ENCODE data around the gene B3GALNT1.
"Not testable (repeated sequence)": the region's sequence is repeated elsewhere in the genome, so short reads cannot be mapped to it uniquely, and the experiment has no call there.

The B3GALNT1 gene

DNA sequence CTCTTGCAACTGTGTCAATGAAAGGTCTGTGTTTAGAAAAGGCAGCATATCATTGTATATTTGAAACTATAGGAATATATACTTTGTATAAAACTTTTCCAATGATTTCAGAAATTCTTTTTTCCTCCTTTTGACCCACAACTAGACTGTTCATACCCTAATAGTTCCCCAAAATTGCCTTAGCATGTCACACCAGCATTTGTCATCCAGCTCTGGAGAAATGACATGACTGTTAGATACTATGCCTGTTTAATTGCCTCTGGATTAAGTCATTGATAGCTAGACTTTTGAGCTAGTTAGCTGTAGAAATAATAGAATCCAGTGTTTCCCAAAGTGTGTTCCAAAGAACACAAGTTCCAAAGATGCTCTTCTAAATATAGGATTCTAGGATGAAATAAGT, 32.4 kb downstream of the B3GALNT1 start:
- no peak for DNase-seq

DNA sequence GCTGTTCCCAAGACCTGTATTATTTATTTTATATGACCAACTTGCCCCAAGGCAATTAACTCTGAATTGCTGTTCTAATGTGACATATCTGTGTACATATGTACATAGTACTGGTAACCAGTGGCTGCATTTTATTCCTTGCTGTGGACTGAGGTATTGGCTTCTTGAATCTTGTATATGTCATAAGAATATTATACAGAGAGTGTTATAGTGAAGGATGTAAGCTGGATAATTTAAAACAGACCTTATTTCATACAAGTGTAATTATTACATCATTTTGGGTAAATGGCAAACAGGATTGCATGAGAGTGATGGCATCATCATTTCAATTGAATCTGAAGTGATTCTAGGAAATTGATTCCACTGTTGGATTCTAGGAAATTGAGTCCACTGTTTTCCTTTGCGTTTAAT, 32.9 kb downstream of the B3GALNT1 start:
- no peak for DNase-seq

- DNase-seq: no peak
Measured at GRCh38 chr3:161070980-161071663, 34.0 kb downstream of the B3GALNT1 start.

DNA sequence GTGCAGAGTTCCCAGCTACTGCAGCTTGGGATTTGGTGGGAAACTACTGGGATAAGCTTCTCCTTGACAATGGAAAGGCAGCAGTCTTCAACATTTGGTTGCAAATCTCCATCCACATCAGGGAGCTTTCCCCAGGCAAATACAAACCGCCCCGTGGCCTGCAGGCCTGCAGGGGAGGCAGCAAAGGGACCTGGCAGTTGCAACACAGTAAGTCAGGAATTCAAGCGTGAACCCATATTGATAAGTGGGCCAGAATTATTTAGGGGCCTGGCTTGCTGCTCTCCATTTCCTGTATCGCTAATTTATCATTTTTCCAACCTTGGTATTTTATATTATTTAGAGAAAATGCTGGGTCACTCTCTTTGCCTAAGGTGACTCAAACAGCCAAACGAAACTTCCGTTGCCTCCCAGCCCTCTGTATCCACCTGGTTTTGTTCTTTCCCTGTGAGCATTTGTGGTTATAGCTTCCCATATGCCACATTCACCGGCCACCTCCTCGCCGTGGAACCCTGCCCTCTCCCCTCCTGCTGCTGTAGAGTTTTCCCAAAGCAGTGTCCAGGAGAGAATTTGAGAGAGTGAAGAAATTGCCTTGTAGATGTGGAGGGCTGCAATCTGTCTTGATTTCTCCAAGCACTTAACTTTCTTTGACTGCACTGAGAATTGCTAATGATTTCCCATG, 34.8 kb downstream of the B3GALNT1 start:
- DNase-seq: no peak

DNA sequence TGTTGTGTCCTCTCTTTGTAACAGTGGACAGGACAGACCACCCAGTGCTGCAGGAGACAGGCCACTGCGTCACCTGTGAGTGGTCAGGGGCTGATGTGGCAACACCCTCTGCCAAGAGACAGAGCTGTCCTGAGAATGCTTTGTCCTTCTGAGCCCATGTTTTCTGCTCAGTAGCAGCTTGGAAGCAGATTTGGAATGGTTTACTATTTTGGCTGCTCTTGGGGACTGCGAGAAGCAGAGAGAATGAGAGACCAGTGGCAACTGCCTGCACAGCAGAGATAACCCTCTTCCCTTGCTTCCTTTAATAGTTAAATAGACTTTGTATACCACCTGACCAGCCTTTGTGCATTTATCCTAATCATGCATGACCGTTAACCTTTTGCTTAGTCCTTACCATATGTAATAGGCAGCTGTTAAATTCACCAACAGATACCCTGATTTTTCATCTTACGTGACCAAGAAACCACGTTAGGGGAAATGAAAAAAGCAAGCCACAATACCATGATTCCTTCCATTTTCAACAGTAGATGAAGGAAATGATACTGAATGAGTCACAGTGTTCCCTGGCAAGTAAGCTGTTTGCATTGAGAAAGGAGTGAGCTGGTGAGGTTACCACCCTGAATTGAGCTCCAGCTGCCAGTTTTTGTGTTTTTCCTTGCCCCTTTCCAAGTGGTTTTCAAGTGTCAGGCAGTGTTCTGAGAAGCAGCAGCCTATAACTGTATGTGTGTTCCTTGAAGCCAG, 35.5 kb downstream of the B3GALNT1 start:
- no peak for DNase-seq

DNA sequence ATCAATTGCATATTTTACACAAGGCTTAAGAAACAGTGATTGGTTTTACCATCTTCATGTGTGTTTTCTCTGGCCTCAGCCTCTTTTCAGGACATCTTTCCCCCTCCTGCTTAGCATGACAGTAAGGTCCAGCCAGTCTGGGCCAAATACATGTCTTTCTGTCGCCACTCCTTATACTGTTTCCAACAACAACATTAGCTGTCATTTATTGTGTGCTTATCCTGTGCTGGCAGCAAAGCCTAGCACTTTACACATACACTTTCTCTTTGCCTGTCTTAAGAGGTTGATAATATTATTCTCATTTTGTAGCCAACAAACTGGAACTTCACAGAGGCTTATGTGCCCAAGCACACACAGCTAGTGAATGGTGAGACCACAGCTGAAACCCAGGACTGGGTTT, 37.8 kb downstream of the B3GALNT1 start:
- DNase-seq: no peak

GRCh38 chr3:161066930-161067329, 38.2 kb downstream of the B3GALNT1 start:
- DNase-seq: no peak

DNA sequence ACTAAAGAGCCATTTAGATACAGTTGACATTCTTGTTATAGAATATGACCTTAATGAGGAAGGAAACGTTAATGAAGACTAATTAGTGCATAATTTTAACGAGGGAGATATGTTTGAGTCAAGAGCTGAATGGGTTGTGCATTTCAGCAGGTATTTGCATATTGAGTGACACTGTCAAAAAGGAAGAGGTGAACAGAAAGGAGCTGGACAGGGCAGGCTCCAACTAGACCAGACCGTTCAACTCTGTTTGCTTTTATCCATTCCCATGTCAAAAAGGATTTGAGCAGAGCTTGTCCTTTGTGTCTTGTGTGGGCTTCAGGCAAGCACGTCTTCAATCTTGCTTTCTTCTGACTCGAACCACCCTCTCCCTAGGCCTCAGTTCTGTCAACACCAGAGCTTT, 40.7 kb downstream of the B3GALNT1 start:
- DNase-seq: no peak

DNA sequence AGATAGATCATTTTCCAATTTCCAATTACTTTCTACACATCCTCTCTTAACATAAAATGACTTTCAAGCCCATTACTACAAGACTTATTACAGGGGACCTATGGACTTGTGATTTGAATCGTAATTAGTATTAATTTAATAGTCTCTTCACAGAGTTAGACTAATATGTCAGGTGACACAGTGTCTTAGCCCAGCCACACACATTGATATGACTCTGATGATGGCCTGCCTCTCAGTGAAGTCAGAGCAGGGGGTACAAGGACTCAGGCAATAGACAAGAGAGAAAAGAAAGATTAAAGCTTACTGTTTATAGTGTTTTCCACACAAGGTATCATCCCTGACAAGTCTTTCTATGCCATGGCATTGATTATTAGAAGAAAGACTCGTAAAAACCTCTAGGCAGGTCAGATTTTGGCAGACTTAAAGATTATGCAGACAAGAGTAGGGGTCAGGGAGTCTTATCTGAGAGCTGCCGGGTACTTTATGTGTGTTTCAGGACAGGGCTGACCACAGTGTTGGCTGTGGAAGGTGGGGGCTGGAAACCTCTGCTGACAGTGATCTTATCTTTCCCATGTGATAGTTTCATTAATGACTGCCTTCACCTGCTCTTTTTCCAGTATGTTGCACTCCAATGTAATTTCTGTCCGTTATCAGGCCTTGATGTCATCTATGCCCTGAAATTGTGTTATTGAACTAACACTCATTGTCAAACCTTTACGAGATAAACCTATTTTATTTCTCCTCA, 50.1 kb downstream of the B3GALNT1 start:
- no peak for DNase-seq

DNA sequence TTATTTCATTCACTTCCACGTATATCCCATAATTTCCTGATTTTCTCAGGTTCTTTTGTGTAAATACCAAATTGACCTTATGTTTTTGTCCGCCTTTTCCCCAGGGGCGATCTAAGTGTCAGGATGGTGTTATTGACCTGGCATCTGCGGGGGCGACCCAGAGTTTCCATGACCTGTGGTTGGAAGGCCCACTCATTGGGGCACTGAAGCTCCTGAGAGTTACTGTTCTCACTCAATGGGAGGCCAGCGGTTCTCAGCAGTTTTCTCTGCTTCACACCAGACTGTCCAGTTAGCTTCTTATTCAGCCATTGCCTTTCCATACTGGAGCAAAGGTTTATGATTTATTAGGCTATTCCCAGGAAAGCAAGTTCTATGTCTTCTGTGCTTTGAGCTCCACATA, 53.3 kb downstream of the B3GALNT1 start:
- no peak for DNase-seq

- DNase-seq: no peak
Measured at GRCh38 chr3:161050935-161051334, 54.2 kb downstream of the B3GALNT1 start.

DNA sequence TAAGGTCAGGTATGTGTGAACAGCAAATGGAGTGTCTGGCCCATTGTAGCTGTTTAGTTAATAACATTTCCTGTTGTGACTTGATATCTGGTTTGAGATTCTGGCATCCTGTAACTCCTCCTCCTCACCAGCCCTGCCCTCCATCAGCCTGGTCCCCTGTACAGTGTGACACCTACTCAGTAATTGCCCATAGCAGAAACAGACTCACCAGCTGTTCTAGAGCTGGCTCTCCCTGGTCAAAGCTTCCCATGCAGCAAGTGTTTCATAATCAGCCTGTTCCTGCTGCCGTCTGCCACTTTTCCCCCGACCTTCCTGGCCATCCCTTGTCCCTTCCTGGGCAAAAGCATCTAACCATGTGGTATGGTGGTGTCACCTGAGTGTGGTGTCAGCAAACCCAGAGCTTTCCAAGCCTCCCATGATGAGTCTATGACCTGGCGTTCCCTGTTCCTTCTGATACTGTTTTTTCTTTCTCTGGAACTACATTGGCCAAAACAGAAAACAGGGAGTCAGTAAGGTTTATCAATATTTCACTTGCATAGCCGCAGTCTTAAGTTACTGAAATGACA, 55.4 kb downstream of the B3GALNT1 start:
- DNase-seq: no peak

- no peak for DNase-seq
Measured at GRCh38 chr3:161043336-161044035, 61.7 kb downstream of the B3GALNT1 start.

DNA sequence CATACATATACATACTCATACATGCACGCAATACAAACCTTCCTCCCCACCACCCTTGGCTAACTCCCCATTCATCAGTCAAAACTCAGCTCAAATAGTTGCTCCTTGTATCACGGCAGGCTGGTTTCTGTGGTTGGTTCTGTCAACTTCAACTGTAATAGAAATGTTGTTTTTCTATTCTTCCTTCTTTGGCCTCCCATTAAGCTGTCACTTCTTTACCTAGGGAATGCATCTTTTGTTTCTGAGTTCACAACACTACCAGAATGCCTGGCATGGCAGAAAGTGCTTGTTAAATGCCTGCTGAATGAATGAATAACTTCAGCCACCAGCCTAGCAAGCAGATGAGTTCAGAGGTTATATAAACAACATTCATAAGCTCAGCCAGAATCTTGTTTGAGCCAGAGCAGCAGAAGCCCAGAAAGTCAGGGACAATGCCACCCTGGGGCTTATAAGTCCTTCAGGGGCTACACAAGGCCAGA, 63.1 kb downstream of the B3GALNT1 start:
- no peak for DNase-seq

- no peak for DNase-seq
Measured at GRCh38 chr3:161038725-161039124, 66.4 kb downstream of the B3GALNT1 start.

- no peak for DNase-seq
Measured at GRCh38 chr3:161035711-161036110, 69.4 kb downstream of the B3GALNT1 start.

- not testable (repeated sequence) for DNase-seq
Measured at GRCh38 chr3:161034913-161035550, 70.1 kb downstream of the B3GALNT1 start.
